Cardiac ventricle fibroblast (primary cell): ENCODE measurements around the gene SNN. TPM values are rescaled to one million over a fixed set of nuclear protein-coding genes. Genes with fewer than 3 reads are reported as not detected.

Experiments used
- total RNA-seq: library from RNA; depleted of rRNA; stranded (reverse); fragments of >200 nt; gene quantifications from 2 replicates; pipeline ENCODE4 v1.2.3, GENCODE V29; 2015

The SNN gene
- total RNA-seq = 7.3 and 10.2 TPM in 2 replicates

GRCh38 chr16:11667824-11668622 lies at the start of gene SNN:
TSS of gene SNN (plus strand) at chr16:11668455. CDS start at chr16:11676060, 7,605 bp downstream.

Other genes starting within 250 kb of the SNN start
- 37.0 and 39.9 TPM in 2 replicates for gene LITAF, start 81.5 kb upstream of the SNN start, total RNA-seq
- 25.2 and 27.0 TPM in 2 replicates for gene TXNDC11, start 74.4 kb downstream of the SNN start, total RNA-seq
- gene ZC3H7A, start 128.8 kb downstream of the SNN start, total RNA-seq = 41.0 and 45.5 TPM in 2 replicates
- gene RSL1D1, start 183.1 kb downstream of the SNN start, total RNA-seq = 171 and 252 TPM in 2 replicates
- 52.0 and 67.6 TPM in 2 replicates for gene GSPT1, start 247.5 kb downstream of the SNN start, total RNA-seq